ENCODE results near the gene PEAK1.

GRCh38 chr15:77411619-77411976 lies 8.3 kb downstream of the PEAK1 start:
- TF ChIP-seq ZNF624 (tag by site-specific recombination; IDR thresholded peaks at IDR 0.05) (no peak), CTCF (tag by site-specific recombination; IDR thresholded peaks at IDR 0.05) (no peak), ZNF341 (tag by site-specific recombination; IDR thresholded peaks at IDR 0.05; ENCODE audit: low read depth) (no peak), ZNF37A (tag by site-specific recombination; IDR thresholded peaks at IDR 0.05) (no peak)

Measured in HEK293 (cell line).